Measurements from ENCODE around the gene GAB2. TPM values are rescaled to one million over a fixed set of nuclear protein-coding genes. Genes with fewer than 3 reads are reported as not detected.

GAB2 gene
- total and polyA plus RNA-seq, 2 of the 13 experiments (the other 11 are each of a cell fraction or from before 2014, with no cell fraction given) = 4.1 to 8.6 TPM

GRCh38 chr11:78417888-78418583, 416 bp upstream of the GAB2 start (continued):
- TF ChIP-seq ZNF280D (CRISPR knock-in tag; IDR thresholded peaks at IDR 0.05) (no peak), PPARG (CRISPR knock-in tag; conservative IDR thresholded peaks at IDR 0.05) (no peak), HMGXB4 (CRISPR knock-in tag; IDR thresholded peaks at IDR 0.05; ENCODE audit: borderline replicate concordance in 1 of 2, low read depth in 1 of 2) (peak in 1 of 2 experiments; percentile 49; a peak in 1 of 4 replicates), ARNT2 (CRISPR knock-in tag; IDR thresholded peaks at IDR 0.05; ENCODE audit: low read depth) (peak; percentile 75; the same call in 1 of the 2 replicates), TGIF2 (CRISPR knock-in tag; IDR thresholded peaks at IDR 0.05) (no peak), ZFP91 (CRISPR knock-in tag; IDR thresholded peaks at IDR 0.05; ENCODE audit: borderline replicate concordance) (no peak; the same call in 1 of the 2 replicates), PHF5A (CRISPR knock-in tag; IDR thresholded peaks at IDR 0.05; ENCODE audit: low read depth, unreplicated experiment) (no peak), ZNF678 (CRISPR knock-in tag; IDR thresholded peaks at IDR 0.05) (no peak), ZNF710 (CRISPR knock-in tag; IDR thresholded peaks at IDR 0.05; ENCODE audit: borderline replicate concordance) (0 out of 2 replicates have a peak, but pooled peaks have one; percentile 2)
- TF ChIP-seq, protein P1, sequence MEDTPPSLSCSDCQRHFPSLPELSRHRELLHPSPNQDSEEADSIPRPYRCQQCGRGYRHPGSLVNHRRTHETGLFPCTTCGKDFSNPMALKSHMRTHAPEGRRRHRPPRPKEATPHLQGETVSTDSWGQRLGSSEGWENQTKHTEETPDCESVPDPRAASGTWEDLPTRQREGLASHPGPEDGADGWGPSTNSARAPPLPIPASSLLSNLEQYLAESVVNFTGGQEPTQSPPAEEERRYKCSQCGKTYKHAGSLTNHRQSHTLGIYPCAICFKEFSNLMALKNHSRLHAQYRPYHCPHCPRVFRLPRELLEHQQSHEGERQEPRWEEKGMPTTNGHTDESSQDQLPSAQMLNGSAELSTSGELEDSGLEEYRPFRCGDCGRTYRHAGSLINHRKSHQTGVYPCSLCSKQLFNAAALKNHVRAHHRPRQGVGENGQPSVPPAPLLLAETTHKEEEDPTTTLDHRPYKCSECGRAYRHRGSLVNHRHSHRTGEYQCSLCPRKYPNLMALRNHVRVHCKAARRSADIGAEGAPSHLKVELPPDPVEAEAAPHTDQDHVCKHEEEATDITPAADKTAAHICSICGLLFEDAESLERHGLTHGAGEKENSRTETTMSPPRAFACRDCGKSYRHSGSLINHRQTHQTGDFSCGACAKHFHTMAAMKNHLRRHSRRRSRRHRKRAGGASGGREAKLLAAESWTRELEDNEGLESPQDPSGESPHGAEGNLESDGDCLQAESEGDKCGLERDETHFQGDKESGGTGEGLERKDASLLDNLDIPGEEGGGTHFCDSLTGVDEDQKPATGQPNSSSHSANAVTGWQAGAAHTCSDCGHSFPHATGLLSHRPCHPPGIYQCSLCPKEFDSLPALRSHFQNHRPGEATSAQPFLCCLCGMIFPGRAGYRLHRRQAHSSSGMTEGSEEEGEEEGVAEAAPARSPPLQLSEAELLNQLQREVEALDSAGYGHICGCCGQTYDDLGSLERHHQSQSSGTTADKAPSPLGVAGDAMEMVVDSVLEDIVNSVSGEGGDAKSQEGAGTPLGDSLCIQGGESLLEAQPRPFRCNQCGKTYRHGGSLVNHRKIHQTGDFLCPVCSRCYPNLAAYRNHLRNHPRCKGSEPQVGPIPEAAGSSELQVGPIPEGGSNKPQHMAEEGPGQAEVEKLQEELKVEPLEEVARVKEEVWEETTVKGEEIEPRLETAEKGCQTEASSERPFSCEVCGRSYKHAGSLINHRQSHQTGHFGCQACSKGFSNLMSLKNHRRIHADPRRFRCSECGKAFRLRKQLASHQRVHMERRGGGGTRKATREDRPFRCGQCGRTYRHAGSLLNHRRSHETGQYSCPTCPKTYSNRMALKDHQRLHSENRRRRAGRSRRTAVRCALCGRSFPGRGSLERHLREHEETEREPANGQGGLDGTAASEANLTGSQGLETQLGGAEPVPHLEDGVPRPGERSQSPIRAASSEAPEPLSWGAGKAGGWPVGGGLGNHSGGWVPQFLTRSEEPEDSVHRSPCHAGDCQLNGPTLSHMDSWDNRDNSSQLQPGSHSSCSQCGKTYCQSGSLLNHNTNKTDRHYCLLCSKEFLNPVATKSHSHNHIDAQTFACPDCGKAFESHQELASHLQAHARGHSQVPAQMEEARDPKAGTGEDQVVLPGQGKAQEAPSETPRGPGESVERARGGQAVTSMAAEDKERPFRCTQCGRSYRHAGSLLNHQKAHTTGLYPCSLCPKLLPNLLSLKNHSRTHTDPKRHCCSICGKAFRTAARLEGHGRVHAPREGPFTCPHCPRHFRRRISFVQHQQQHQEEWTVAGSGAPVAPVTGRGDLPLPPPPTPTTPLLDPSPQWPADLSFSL (CRISPR knock-in tag; IDR thresholded peaks at IDR 0.05) = no peak
